ENCODE results near the gene FAM161A.

FAM161A gene

GRCh38 chr2:61786876-61787275 is 67.0 kb downstream of the FAM161A start:
- Histone ChIP-seq H3K4me1 (ENCODE audit: control insufficient read depth, insufficient read depth, low read length, poor library complexity, severe bottlenecking) (no peaks in the 10 kb centered on the region), H3K36me3 (ENCODE audit: control insufficient read depth, insufficient read depth, low read length) (no peaks in the 10 kb centered on the region), H3K27ac (ENCODE audit: low read depth, low read length, severe bottlenecking) (no peak overlapping the region), H3K4me3 (ENCODE audit: extremely low read depth, insufficient read depth, low read length, poor library complexity, severe bottlenecking) (no peak overlapping the region), H3K9me3 (ENCODE audit: control insufficient read depth, low read length) (no peaks in the 10 kb centered on the region)
- WGBS, 2 experiments (ENCODE audit: insufficient coverage in 2 of 2) = 87 to 94% methylated on average over 2 of the region's 2 CpGs

- Histone ChIP-seq H3K36me3 (ENCODE audit: control insufficient read depth, insufficient read depth, low read length) (no peaks in the 10 kb centered on the region), H3K9me3 (ENCODE audit: control insufficient read depth, low read length) (no peaks in the 10 kb centered on the region)
These were observed 68.3 kb downstream of the FAM161A start for GRCh38 chr2:61785583-61785982.

GRCh38 chr2:61784643-61785042 is 69.2 kb downstream of the FAM161A start:
- Histone ChIP-seq H3K36me3 (ENCODE audit: control insufficient read depth, insufficient read depth, low read length) (no peaks in the 10 kb centered on the region), H3K4me3 (ENCODE audit: extremely low read depth, insufficient read depth, low read length, poor library complexity, severe bottlenecking) (no peak overlapping the region), H3K27ac (ENCODE audit: low read depth, low read length, severe bottlenecking) (no peak overlapping the region), H3K9me3 (ENCODE audit: control insufficient read depth, low read length) (no peaks in the 10 kb centered on the region), H3K4me1 (ENCODE audit: control insufficient read depth, insufficient read depth, low read length, poor library complexity, severe bottlenecking) (no peaks in the 10 kb centered on the region)
- 75 to 94% methylated on average over 2 to 3 of the region's 4 CpGs for WGBS, 2 experiments (ENCODE audit: insufficient coverage in 2 of 2)

More at GRCh38 chr2:61785583-61785982, 68.3 kb downstream of the FAM161A start:
- H3K4me1 ChIP-seq (ENCODE audit: control insufficient read depth, insufficient read depth, low read length, poor library complexity, severe bottlenecking) = no peaks in the 10 kb centered on the region
- H3K4me3 ChIP-seq (ENCODE audit: extremely low read depth, insufficient read depth, low read length, poor library complexity, severe bottlenecking) = no peak overlapping the region
- H3K27ac ChIP-seq (ENCODE audit: low read depth, low read length, severe bottlenecking) = no peak overlapping the region

- Histone ChIP-seq H3K36me3 (ENCODE audit: control insufficient read depth, insufficient read depth, low read length) (no peaks in the 10 kb centered on the region), H3K9me3 (ENCODE audit: control insufficient read depth, low read length) (no peaks in the 10 kb centered on the region), H3K4me1 (ENCODE audit: control insufficient read depth, insufficient read depth, low read length, poor library complexity, severe bottlenecking) (no peaks in the 10 kb centered on the region), H3K4me3 (ENCODE audit: extremely low read depth, insufficient read depth, low read length, poor library complexity, severe bottlenecking) (no peak overlapping the region), H3K27ac (ENCODE audit: low read depth, low read length, severe bottlenecking) (no peak overlapping the region)
- WGBS, 2 experiments (ENCODE audit: insufficient coverage in 2 of 2) = 74 to 87% methylated on average over 3 to 6 of the region's 8 CpGs
These were observed 77.8 kb downstream of the FAM161A start for GRCh38 chr2:61775956-61776570.

Data from mesodermal cell (in vitro differentiated cells).